A549 (cell line): ENCODE results near the gene RIMBP2. TPM values are rescaled to one million over a fixed set of nuclear protein-coding genes. Genes with fewer than 3 reads are reported as not detected.

Source experiments
- ATAC-seq, 2 experiments: fragments of 200-7000 bp in 1 of 2; fragments of >200 bp in 1 of 2; cut with Nextera tagmentation in 1 of 2; cut with Tn5 transposase in 1 of 2; 3 replicates each; pipeline versions ENCODE4 v1.8.0 to v1.9.1; 2018 to 2020; ENCODE audit warnings: mild to moderate bottlenecking in 1 of 2, moderate library complexity in 1 of 2
- CTCF ChIA-PET: fragments of 300-600 bp; sonication (Branson Sonifier 250); formaldehyde crosslinking; extraction: SDS; loops from one replicate; lab custom pipeline; 2021; ENCODE audit warnings: antibody characterized with exemption, inconsistent platforms; lab: Yijun Ruan, JAX
- POLR2A ChIA-PET: fragments of 350-600 bp; formaldehyde crosslinking; extraction: SDS; loops from one replicate; lab custom pipeline; 2021; ENCODE audit warnings: antibody characterized with exemption, inconsistent platforms; lab: Yijun Ruan, JAX
- DNase-seq, 2 experiments: peaks; one replicate each; pipeline versions ENCODE4 v3.0.0 to v3.0.0-alpha.2; 2011 to 2016; ENCODE audit warnings: low read depth in 1 of 2, low spot score in 1 of 2
- FAIRE-seq: peaks from 2 replicates; lab custom pipeline; 2011; peaks lifted over from hg19 to GRCh38; lab: Jason Lieb, UNC
- H3K27ac ChIP-seq, 2 experiments: fragments of >200 bp; sonication (Bioruptor Twin); formaldehyde crosslinking; 3 replicates each; pipeline ENCODE4 v1.5.1; 2016 to 2017
- H3K4me1 ChIP-seq: fragments of >200 bp; sonication (Bioruptor Twin); formaldehyde crosslinking; 3 replicates; pipeline ENCODE4 v1.6.1; 2016
- H3K4me2 ChIP-seq: fragments of >200 bp; sonication (Bioruptor Twin); formaldehyde crosslinking; 3 replicates; pipeline ENCODE4 v1.6.1; 2016
- H3K4me3 ChIP-seq: fragments of >200 bp; sonication (Bioruptor Twin); formaldehyde crosslinking; 3 replicates; pipeline ENCODE4 v1.5.1; 2016
- H3K9me3 ChIP-seq: fragments of >200 bp; sonication (Bioruptor Twin); formaldehyde crosslinking; 3 replicates; pipeline ENCODE4 v1.6.1; 2016
- BHLHE40 ChIP-seq: IDR thresholded peaks from 2 replicates; pipeline ENCODE4 v1.6.1; 2012; ENCODE audit warnings: low read depth, low read length, inconsistent platforms
- CHD2 ChIP-seq: fragments of 150-350 bp; IDR thresholded peaks from 2 replicates; pipeline ENCODE4 v1.6.1; 2014; ENCODE audit warnings: low read length; ENCODE audit not compliant: partially characterized antibody
- EHMT2 ChIP-seq: fragments of 200-600 bp; sonication (generic); IDR thresholded peaks from 2 replicates; pipeline ENCODE4 v1.6.1; 2016; ENCODE audit warnings: antibody characterized with exemption, low read depth, mild to moderate bottlenecking, moderate library complexity
- ESRRA ChIP-seq: fragments of 150-350 bp; IDR thresholded peaks from 2 replicates; pipeline ENCODE4 v1.6.1; 2014; ENCODE audit warnings: mild to moderate bottlenecking, low read length, borderline replicate concordance
- GATA3 ChIP-seq: IDR thresholded peaks from 2 replicates; pipeline ENCODE4 v1.6.1; 2012; ENCODE audit warnings: borderline replicate concordance
- JUN ChIP-seq, 2 experiments: fragments of >200 bp; sonication (Bioruptor Twin); formaldehyde crosslinking; IDR thresholded peaks; 2 replicates in 1 of 2; 3 replicates in 1 of 2; pipeline ENCODE4 v1.6.1; 2016 to 2017
- KDM5A ChIP-seq: fragments of 200-600 bp; sonication (generic); IDR thresholded peaks from 2 replicates; pipeline ENCODE4 v1.6.1; 2016; ENCODE audit warnings: antibody characterized with exemption, mild to moderate bottlenecking
- NFE2L2 ChIP-seq: fragments of 150-350 bp; conservative IDR thresholded peaks from 2 replicates; pipeline ENCODE4 v1.6.1; 2014; ENCODE audit warnings: low read length
- NR3C1 ChIP-seq: fragments of >200 bp; sonication (Bioruptor Twin); formaldehyde crosslinking; IDR thresholded peaks from 3 replicates; pipeline ENCODE4 v1.6.1; 2017
- PHF8 ChIP-seq: fragments of 200-600 bp; sonication (generic); IDR thresholded peaks from 2 replicates; pipeline ENCODE4 v1.6.1; 2016; ENCODE audit warnings: low read depth, mild to moderate bottlenecking, antibody characterized with exemption, moderate library complexity, borderline replicate concordance
- POLR2A ChIP-seq: IDR thresholded peaks from 2 replicates; pipeline ENCODE4 v1.6.1; 2012; ENCODE audit warnings: mild to moderate bottlenecking, low read length
- POLR2AphosphoS2 ChIP-seq: conservative IDR thresholded peaks from 2 replicates; pipeline ENCODE4 v1.6.1; 2012; ENCODE audit warnings: low read length, improper control_type of control experiment, inconsistent platforms
- RAD21 ChIP-seq, 2 experiments: fragments of >200 bp in 1 of 2; sonication (Bioruptor Twin) in 1 of 2; formaldehyde crosslinking in 1 of 2; IDR thresholded peaks in 1 of 2; conservative IDR thresholded peaks in 1 of 2; 2 replicates in 1 of 2; 3 replicates in 1 of 2; pipeline ENCODE4 v1.6.1; 2012 to 2018; ENCODE audit warnings: inconsistent platforms in 1 of 2
- TFCP2L1 ChIP-seq: fragments of 250-450 bp; sonication (Bioruptor Pico); IDR thresholded peaks from 2 replicates; pipeline ENCODE4 v1.5.0; 2021; ENCODE audit warnings: mild to moderate bottlenecking
- TP53 ChIP-seq: fragments of 250-450 bp; sonication (Bioruptor Pico); IDR thresholded peaks from 2 replicates; pipeline ENCODE4 v1.5.0; 2021; ENCODE audit warnings: mild to moderate bottlenecking, moderate library complexity
- ZFP36 ChIP-seq: fragments of 450-650 bp; IDR thresholded peaks from 2 replicates; pipeline ENCODE4 v1.6.1; 2014; ENCODE audit warnings: borderline replicate concordance; ENCODE audit not compliant: partially characterized antibody
- ZNF302 ChIP-seq: fragments of 250-450 bp; sonication (Bioruptor Pico); IDR thresholded peaks from 2 replicates; pipeline ENCODE4 v1.9.0; 2021; ENCODE audit warnings: inconsistent platforms, mild to moderate bottlenecking, moderate library complexity
- WGBS: methylation state at CpG from one replicate; pipeline ENCODE4 v1.1.6; 2017; ENCODE audit errors: missing lambda C conversion rate; 5-methylcytosine and 5-hydroxymethylcytosine counted together
- polyA plus RNA-seq, 4 experiments: library from polyadenylated mRNA; depleted of rRNA in 3 of 4; stranded (reverse); fragments of >200 nt; fragmentation: RNase III in 1 of 4; extraction: RNeasy Plus Mini Kit Qiagen cat#74134 plus additional on column Dnase treatment in 1 of 4; gene quantifications; 2 replicates in 3 of 4; 3 replicates in 1 of 4; pipeline ENCODE4 v1.2.3, GENCODE V29; 2011 to 2017
- TF ChIP-seq, protein P1 (sequence below): fragments of 450-650 bp; IDR thresholded peaks from 2 replicates; pipeline ENCODE4 v1.6.1; 2014; ENCODE audit warnings: antibody characterized with exemption
- TF ChIP-seq, protein P2 (sequence below): fragments of >200 bp; sonication (Bioruptor Twin); formaldehyde crosslinking; IDR thresholded peaks from 3 replicates; pipeline ENCODE4 v1.6.1; 2016
- TF ChIP-seq, protein P3 (sequence below): fragments of 200-600 bp; sonication (generic); IDR thresholded peaks from 2 replicates; pipeline ENCODE4 v1.6.1; 2016; ENCODE audit warnings: antibody characterized with exemption, mild to moderate bottlenecking, moderate library complexity
- TF ChIP-seq, protein P4 (sequence below): IDR thresholded peaks from 2 replicates; pipeline ENCODE4 v1.6.1; 2012
- TF ChIP-seq, protein P5 (sequence below): fragments of >200 bp; sonication (Bioruptor Twin); formaldehyde crosslinking; IDR thresholded peaks from 3 replicates; pipeline ENCODE4 v1.5.1; 2016

Gene RIMBP2
- polyA plus RNA-seq, 2 of the 4 experiments (the other 2 are of a cell fraction): not detected

DNA sequence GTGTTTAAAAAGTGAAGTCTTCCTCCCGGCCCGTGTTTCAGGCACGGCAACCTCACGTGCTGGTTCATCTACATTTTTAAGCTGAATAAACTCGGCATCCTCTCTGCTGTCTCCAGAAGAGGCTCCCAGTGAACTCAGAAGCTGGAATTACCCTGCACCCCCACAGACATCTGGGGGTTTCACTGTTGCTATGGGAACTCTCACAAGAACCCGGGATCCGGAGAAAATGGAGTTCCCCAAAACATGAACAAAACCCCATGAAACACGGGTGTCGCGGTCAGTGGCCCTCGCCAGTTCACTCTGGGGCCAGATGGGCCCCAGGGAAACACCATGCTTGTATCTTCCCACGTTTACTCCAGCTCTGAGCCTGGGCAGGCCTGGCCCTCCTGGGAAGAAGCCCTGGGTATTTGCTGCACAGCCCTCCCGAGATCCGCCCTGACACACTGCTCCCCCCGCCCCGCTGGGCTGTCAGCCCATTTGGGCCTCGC lies 234.7 kb downstream of the RIMBP2 start:
- ChIA-PET POLR2A (no interaction called here), CTCF (interaction anchor here (0.6 kb wide), 1 partner anchor 54 kb away, joined by 3 read pairs; no protein-coding TSS in a partner anchor)
- FAIRE-seq (no peak), ATAC-seq (no peak), DNase-seq (no peak)
- Histone ChIP-seq H3K9me3 (no peaks in the 10 kb centered on the region), H3K4me1 (no peaks in the 10 kb centered on the region), H3K4me3 (no peak overlapping the region), H3K27ac (no peak overlapping the region), H3K4me2 (no peak overlapping the region)
- TF ChIP-seq ZFP36 (no peak), PHF8 (no peak), TFCP2L1 (CRISPR knock-in tag) (no peak)
- 33% methylated on average over 14 of the region's 17 CpGs for WGBS

DNA sequence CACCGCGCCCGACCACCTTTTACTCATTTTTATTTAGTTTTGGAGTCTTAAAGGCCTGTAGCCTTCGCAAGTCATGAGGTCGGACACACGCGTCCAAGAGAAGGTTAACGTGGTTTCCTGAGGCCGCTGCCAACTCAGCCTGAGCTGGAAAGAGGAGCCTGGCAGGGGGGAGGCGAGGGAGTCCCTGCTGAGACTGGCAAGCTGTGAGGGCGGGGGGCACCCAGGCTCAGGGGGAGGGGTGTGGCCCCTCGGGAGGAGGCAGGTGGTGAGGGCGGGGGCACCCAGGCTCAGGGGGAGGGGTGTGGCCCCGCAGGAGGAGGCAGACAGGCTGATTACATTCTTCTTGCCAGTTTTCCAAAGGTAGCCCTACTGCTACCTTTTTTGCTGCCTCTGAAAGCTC lies 235.2 kb downstream of the RIMBP2 start:
- DNase-seq (no peak), ATAC-seq (no peak), FAIRE-seq (no peak)
- ChIA-PET POLR2A (no interaction called here), CTCF (no interaction called here)
- WGBS: 75% methylated on average over 10 of the region's 14 CpGs
- TF ChIP-seq PHF8: no peak
- no peak for TF ChIP-seq NFE2L2
- TF ChIP-seq, protein P1, sequence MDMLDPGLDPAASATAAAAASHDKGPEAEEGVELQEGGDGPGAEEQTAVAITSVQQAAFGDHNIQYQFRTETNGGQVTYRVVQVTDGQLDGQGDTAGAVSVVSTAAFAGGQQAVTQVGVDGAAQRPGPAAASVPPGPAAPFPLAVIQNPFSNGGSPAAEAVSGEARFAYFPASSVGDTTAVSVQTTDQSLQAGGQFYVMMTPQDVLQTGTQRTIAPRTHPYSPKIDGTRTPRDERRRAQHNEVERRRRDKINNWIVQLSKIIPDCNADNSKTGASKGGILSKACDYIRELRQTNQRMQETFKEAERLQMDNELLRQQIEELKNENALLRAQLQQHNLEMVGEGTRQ: no peak
- TF ChIP-seq, protein P2, sequence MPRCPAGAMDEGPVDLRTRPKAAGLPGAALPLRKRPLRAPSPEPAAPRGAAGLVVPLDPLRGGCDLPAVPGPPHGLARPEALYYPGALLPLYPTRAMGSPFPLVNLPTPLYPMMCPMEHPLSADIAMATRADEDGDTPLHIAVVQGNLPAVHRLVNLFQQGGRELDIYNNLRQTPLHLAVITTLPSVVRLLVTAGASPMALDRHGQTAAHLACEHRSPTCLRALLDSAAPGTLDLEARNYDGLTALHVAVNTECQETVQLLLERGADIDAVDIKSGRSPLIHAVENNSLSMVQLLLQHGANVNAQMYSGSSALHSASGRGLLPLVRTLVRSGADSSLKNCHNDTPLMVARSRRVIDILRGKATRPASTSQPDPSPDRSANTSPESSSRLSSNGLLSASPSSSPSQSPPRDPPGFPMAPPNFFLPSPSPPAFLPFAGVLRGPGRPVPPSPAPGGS: no peak
- TF ChIP-seq, protein P3, sequence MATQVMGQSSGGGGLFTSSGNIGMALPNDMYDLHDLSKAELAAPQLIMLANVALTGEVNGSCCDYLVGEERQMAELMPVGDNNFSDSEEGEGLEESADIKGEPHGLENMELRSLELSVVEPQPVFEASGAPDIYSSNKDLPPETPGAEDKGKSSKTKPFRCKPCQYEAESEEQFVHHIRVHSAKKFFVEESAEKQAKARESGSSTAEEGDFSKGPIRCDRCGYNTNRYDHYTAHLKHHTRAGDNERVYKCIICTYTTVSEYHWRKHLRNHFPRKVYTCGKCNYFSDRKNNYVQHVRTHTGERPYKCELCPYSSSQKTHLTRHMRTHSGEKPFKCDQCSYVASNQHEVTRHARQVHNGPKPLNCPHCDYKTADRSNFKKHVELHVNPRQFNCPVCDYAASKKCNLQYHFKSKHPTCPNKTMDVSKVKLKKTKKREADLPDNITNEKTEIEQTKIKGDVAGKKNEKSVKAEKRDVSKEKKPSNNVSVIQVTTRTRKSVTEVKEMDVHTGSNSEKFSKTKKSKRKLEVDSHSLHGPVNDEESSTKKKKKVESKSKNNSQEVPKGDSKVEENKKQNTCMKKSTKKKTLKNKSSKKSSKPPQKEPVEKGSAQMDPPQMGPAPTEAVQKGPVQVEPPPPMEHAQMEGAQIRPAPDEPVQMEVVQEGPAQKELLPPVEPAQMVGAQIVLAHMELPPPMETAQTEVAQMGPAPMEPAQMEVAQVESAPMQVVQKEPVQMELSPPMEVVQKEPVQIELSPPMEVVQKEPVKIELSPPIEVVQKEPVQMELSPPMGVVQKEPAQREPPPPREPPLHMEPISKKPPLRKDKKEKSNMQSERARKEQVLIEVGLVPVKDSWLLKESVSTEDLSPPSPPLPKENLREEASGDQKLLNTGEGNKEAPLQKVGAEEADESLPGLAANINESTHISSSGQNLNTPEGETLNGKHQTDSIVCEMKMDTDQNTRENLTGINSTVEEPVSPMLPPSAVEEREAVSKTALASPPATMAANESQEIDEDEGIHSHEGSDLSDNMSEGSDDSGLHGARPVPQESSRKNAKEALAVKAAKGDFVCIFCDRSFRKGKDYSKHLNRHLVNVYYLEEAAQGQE: no peak
- TF ChIP-seq POLR2A: no peak
- no peak for TF ChIP-seq ESRRA
- TF ChIP-seq KDM5A: no peak
- TF ChIP-seq JUN (IDR thresholded peaks at IDR 0.05): no peak
- TF ChIP-seq ZNF302 (CRISPR knock-in tag): no peak
- TF ChIP-seq RAD21 (conservative IDR thresholded peaks at IDR 0.05 in 1 of 2, IDR thresholded peaks at IDR 0.05 in 1 of 2): no peak
- no peak for TF ChIP-seq NR3C1
- TF ChIP-seq, protein P4, sequence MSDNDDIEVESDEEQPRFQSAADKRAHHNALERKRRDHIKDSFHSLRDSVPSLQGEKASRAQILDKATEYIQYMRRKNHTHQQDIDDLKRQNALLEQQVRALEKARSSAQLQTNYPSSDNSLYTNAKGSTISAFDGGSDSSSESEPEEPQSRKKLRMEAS: no peak
- no peak for TF ChIP-seq TP53 (CRISPR knock-in tag)
- TF ChIP-seq POLR2AphosphoS2: no peak
- TF ChIP-seq GATA3: no peak
- TF ChIP-seq, protein P5, sequence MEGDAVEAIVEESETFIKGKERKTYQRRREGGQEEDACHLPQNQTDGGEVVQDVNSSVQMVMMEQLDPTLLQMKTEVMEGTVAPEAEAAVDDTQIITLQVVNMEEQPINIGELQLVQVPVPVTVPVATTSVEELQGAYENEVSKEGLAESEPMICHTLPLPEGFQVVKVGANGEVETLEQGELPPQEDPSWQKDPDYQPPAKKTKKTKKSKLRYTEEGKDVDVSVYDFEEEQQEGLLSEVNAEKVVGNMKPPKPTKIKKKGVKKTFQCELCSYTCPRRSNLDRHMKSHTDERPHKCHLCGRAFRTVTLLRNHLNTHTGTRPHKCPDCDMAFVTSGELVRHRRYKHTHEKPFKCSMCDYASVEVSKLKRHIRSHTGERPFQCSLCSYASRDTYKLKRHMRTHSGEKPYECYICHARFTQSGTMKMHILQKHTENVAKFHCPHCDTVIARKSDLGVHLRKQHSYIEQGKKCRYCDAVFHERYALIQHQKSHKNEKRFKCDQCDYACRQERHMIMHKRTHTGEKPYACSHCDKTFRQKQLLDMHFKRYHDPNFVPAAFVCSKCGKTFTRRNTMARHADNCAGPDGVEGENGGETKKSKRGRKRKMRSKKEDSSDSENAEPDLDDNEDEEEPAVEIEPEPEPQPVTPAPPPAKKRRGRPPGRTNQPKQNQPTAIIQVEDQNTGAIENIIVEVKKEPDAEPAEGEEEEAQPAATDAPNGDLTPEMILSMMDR: no peak
- TF ChIP-seq CHD2: no peak
- TF ChIP-seq BHLHE40: no peak
- no peak for TF ChIP-seq EHMT2
- no peak overlapping the region for H3K27ac ChIP-seq
- no peak overlapping the region for H3K4me3 ChIP-seq
- no peak overlapping the region for H3K4me2 ChIP-seq
- no peaks in the 10 kb centered on the region for H3K4me1 ChIP-seq
- H3K9me3 ChIP-seq: no peaks in the 10 kb centered on the region
